Neural cell (in vitro differentiated cells): ENCODE measurements around the gene SLC31A1.

Source experiments
- EZH2 ChIP-seq: fragments of 200-600, 300-800 bp; shearing (Covaris generic), sonication (generic); IDR thresholded peaks from 2 replicates; pipeline ENCODE4 v1.6.1; 2014; ENCODE audit warnings: antibody characterized with exemption, low read length, borderline replicate concordance, mild to moderate bottlenecking; ENCODE audit not compliant: insufficient read depth, poor library complexity, severe bottlenecking
- POLR2AphosphoS5 ChIP-seq: IDR thresholded peaks from 2 replicates; pipeline ENCODE4 v1.6.1; 2012
- RAD21 ChIP-seq: fragments of 450-650 bp; conservative IDR thresholded peaks from 2 replicates; pipeline ENCODE4 v1.6.1; 2014; ENCODE audit warnings: antibody characterized with exemption, mild to moderate bottlenecking, moderate library complexity
- TAF1 ChIP-seq: IDR thresholded peaks from 2 replicates; pipeline ENCODE4 v1.6.1; 2012; ENCODE audit warnings: low read depth
- TF ChIP-seq, protein P1 (sequence below): fragments of 450-650 bp; IDR thresholded peaks from 2 replicates; pipeline ENCODE4 v1.5.1; 2014; ENCODE audit warnings: antibody characterized with exemption, mild to moderate bottlenecking, moderate library complexity; ENCODE audit not compliant: poor library complexity, severe bottlenecking
- TF ChIP-seq, protein P2 (sequence below): IDR thresholded peaks from 2 replicates; pipeline ENCODE4 v1.6.1; 2012; ENCODE audit warnings: borderline replicate concordance

DNA sequence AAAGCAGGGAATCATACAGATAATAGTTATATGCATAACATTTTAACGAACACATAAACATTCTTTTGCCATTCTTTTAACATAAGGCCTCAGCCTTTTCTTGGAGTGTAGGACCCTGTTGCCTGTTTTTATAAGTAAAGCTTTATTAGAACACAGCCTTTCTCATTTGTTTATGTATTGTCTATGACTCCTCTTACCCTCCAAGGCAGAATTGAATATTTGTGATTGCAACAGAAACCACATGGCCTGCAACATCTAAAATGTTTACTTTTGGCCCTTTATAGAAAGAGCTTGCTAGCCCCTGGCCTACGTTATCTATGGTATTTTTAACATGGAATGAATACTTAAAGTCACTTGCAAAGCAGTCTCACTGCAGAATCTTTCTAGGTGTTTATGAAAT, 2.6 kb downstream of the SLC31A1 start:
- TF ChIP-seq, protein P1, sequence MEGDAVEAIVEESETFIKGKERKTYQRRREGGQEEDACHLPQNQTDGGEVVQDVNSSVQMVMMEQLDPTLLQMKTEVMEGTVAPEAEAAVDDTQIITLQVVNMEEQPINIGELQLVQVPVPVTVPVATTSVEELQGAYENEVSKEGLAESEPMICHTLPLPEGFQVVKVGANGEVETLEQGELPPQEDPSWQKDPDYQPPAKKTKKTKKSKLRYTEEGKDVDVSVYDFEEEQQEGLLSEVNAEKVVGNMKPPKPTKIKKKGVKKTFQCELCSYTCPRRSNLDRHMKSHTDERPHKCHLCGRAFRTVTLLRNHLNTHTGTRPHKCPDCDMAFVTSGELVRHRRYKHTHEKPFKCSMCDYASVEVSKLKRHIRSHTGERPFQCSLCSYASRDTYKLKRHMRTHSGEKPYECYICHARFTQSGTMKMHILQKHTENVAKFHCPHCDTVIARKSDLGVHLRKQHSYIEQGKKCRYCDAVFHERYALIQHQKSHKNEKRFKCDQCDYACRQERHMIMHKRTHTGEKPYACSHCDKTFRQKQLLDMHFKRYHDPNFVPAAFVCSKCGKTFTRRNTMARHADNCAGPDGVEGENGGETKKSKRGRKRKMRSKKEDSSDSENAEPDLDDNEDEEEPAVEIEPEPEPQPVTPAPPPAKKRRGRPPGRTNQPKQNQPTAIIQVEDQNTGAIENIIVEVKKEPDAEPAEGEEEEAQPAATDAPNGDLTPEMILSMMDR = no peak
- TF ChIP-seq EZH2 = no peak
- TF ChIP-seq, protein P2, sequence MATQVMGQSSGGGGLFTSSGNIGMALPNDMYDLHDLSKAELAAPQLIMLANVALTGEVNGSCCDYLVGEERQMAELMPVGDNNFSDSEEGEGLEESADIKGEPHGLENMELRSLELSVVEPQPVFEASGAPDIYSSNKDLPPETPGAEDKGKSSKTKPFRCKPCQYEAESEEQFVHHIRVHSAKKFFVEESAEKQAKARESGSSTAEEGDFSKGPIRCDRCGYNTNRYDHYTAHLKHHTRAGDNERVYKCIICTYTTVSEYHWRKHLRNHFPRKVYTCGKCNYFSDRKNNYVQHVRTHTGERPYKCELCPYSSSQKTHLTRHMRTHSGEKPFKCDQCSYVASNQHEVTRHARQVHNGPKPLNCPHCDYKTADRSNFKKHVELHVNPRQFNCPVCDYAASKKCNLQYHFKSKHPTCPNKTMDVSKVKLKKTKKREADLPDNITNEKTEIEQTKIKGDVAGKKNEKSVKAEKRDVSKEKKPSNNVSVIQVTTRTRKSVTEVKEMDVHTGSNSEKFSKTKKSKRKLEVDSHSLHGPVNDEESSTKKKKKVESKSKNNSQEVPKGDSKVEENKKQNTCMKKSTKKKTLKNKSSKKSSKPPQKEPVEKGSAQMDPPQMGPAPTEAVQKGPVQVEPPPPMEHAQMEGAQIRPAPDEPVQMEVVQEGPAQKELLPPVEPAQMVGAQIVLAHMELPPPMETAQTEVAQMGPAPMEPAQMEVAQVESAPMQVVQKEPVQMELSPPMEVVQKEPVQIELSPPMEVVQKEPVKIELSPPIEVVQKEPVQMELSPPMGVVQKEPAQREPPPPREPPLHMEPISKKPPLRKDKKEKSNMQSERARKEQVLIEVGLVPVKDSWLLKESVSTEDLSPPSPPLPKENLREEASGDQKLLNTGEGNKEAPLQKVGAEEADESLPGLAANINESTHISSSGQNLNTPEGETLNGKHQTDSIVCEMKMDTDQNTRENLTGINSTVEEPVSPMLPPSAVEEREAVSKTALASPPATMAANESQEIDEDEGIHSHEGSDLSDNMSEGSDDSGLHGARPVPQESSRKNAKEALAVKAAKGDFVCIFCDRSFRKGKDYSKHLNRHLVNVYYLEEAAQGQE = no peak
- TF ChIP-seq RAD21 = no peak
- TF ChIP-seq POLR2AphosphoS5 = no peak
- TF ChIP-seq TAF1 = no peak
